ENCODE measurements around the gene GOLGA2.

The GOLGA2 gene

DNA sequence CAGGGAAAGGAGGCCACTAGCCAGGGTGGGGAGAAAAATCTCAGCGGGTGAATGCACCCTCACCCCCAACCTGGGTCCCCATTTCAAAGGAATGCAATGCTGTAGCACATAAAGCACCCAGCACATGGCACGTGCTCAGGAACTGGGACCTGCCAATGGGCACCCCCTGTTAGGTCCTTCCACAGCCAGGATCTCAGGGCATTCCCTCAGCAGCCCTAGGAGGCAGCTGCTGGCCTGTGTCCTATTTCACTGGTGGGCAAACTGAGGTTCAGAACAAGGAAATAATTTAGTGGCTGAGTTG, 63.9 kb downstream of the GOLGA2 start:
- DNase-seq (ENCODE audit: low read depth), result no peak

- no peak for DNase-seq (ENCODE audit: low read depth)
Measured at GRCh38 chr9:128211186-128211980, 64.4 kb downstream of the GOLGA2 start.

- DNase-seq (ENCODE audit: low read depth), result no peak
Measured at GRCh38 chr9:128208946-128209669, 66.7 kb downstream of the GOLGA2 start.

- DNase-seq (ENCODE audit: low read depth), result no peak
Measured at GRCh38 chr9:128208386-128208785, 67.4 kb downstream of the GOLGA2 start.

GRCh38 chr9:128206916-128207910, 68.6 kb downstream of the GOLGA2 start:
- no peak for DNase-seq (ENCODE audit: low read depth)

DNA sequence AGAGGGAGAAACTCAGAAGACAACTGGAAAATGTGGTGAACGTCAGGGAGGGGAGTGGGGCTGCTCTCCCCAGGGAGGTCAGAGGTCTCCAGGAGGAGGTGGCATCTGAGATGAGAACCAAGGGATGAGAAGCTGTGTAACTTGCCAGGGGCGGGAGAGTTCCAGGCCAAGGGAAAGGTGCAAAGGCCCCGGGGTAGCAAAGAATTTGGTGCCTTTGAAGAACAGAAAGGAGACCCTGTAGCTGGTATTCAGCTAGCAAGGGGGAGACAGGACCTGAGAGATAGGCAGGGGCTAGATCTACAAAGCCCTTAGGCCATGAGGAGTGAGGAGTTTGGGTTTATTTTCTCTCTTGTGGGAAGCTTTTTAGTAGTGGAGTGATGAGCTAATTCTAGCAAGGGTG, 69.3 kb downstream of the GOLGA2 start:
- no peak for DNase-seq (ENCODE audit: low read depth)

Measured in GM04503 (cell line).